C4-2B (cell line): ENCODE results near the gene GLYATL2.

ENCODE experiments used
- ZFX ChIP-seq: fragments of 450-650 bp; IDR thresholded peaks from 2 replicates; pipeline ENCODE4 v1.6.1; 2017
- TF ChIP-seq, protein P1 (sequence below): fragments of 450-650 bp; conservative IDR thresholded peaks from 2 replicates; pipeline ENCODE4 v1.5.1; 2017; ENCODE audit warnings: mild to moderate bottlenecking

- TF ChIP-seq, protein P1, sequence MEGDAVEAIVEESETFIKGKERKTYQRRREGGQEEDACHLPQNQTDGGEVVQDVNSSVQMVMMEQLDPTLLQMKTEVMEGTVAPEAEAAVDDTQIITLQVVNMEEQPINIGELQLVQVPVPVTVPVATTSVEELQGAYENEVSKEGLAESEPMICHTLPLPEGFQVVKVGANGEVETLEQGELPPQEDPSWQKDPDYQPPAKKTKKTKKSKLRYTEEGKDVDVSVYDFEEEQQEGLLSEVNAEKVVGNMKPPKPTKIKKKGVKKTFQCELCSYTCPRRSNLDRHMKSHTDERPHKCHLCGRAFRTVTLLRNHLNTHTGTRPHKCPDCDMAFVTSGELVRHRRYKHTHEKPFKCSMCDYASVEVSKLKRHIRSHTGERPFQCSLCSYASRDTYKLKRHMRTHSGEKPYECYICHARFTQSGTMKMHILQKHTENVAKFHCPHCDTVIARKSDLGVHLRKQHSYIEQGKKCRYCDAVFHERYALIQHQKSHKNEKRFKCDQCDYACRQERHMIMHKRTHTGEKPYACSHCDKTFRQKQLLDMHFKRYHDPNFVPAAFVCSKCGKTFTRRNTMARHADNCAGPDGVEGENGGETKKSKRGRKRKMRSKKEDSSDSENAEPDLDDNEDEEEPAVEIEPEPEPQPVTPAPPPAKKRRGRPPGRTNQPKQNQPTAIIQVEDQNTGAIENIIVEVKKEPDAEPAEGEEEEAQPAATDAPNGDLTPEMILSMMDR: no peak
- TF ChIP-seq ZFX: no peak
Observed at GRCh38 chr11:58845386-58845785, 882 bp upstream of the GLYATL2 start.
